HCT116 (cell line): Measurements from ENCODE around the gene TLCD3A. TPM values are rescaled to one million over a fixed set of nuclear protein-coding genes. Genes with fewer than 3 reads are reported as not detected.
"Not testable (repeated sequence)": the region's sequence is repeated elsewhere in the genome, so short reads cannot be mapped to it uniquely, and the experiment has no call there.

Source experiments
- ATAC-seq: fragments of 200-7000 bp; cut with Tn5 transposase; 2 replicates; pipeline ENCODE4 v1.9.1; 2020; ENCODE audit warnings: mild to moderate bottlenecking, moderate library complexity
- BruUV-seq: library from RNA; stranded (reverse); fragments of 400-500 nt; replicated peaks from 2 replicates; lab custom pipeline; 2021; lab: Mats Ljungman, UMichigan
- CTCF ChIA-PET: fragments of 300-600 bp; sonication (Branson Sonifier 250); formaldehyde crosslinking; loops from one replicate; lab custom pipeline; 2021; ENCODE audit warnings: antibody characterized with exemption; lab: Charles Lee
- POLR2A ChIA-PET: fragments of 300-600, 350-600 bp; sonication (Branson Sonifier 250); formaldehyde crosslinking; loops from one replicate; lab custom pipeline; 2021; ENCODE audit warnings: antibody characterized with exemption; lab: Charles Lee
- RAD21 ChIA-PET, 2 experiments: fragments of 300-600 bp; sonication (Branson Sonifier 250); formaldehyde crosslinking; loops; one replicate each; lab custom pipeline; 2023; ENCODE audit warnings: low total read pairs in 2 of 2; ENCODE audit not compliant: uncharacterized antibody in 2 of 2, unreplicated experiment in 2 of 2, low non-redundant PET in 1 of 2; lab: Charles Lee
- DNase-seq: peaks from one replicate; pipeline ENCODE4 v3.0.0-alpha.2; 2010; ENCODE audit warnings: low read depth, low spot score
- H2AFZ ChIP-seq: fragments of 200-600 bp; shearing (Covaris generic), sonication (generic); 2 replicates; pipeline ENCODE4 v1.6.1; 2017; ENCODE audit warnings: low read depth, mixed run types, mixed read lengths, antibody characterized with exemption, low read length; ENCODE audit not compliant: poor library complexity, severe bottlenecking
- H3K27ac ChIP-seq: 2 replicates; pipeline ENCODE4 v1.5.1; 2012; ENCODE audit warnings: low read depth, low read length
- H3K27me3 ChIP-seq: fragments of 200-600 bp; sonication (generic); 2 replicates; pipeline ENCODE4 v1.6.1; 2016; ENCODE audit warnings: mixed run types, low read length, mixed read lengths; ENCODE audit not compliant: insufficient read depth
- H3K36me3 ChIP-seq, 2 experiments: fragments of 200-500 bp in 1 of 2; fragments of 200-600 bp in 1 of 2; sonication (Bioruptor generic) in 1 of 2; sonication (generic) in 1 of 2; 2 replicates each; pipeline versions ENCODE4 v1.5.1 to v1.6.1; 2014 to 2016; ENCODE audit warnings: low read length in 2 of 2, inconsistent platforms in 1 of 2, mixed read lengths in 1 of 2, mixed run types in 1 of 2; ENCODE audit not compliant: insufficient read depth in 2 of 2, control insufficient read depth in 1 of 2
- H3K4me1 ChIP-seq, 2 experiments: fragments of 200-600 bp in 1 of 2; sonication (generic) in 1 of 2; 2 replicates each; pipeline versions ENCODE4 v1.5.1 to v1.6.1; 2012 to 2017; ENCODE audit warnings: low read length in 2 of 2, inconsistent platforms in 1 of 2, mild to moderate bottlenecking in 1 of 2, mixed read lengths in 1 of 2, mixed run types in 1 of 2, moderate library complexity in 1 of 2; ENCODE audit not compliant: insufficient read depth in 2 of 2, control insufficient read depth in 1 of 2
- H3K4me2 ChIP-seq: fragments of 200-600 bp; sonication (generic); 2 replicates; pipeline ENCODE4 v1.6.1; 2017; ENCODE audit warnings: mixed run types, low read length, mixed read lengths
- H3K4me3 ChIP-seq, 2 experiments: fragments of 200-600 bp in 1 of 2; sonication (generic) in 1 of 2; replicated peaks in 1 of 2; 2 replicates each; pipeline ENCODE4 v1.5.1; 2011 to 2016; ENCODE audit warnings: low read length in 2 of 2, control low read depth in 1 of 2, low read depth in 1 of 2, mild to moderate bottlenecking in 1 of 2, mixed read lengths in 1 of 2, mixed run types in 1 of 2
- H3K79me2 ChIP-seq: fragments of 200-600 bp; sonication (generic); 2 replicates; pipeline ENCODE4 v1.6.1; 2017; ENCODE audit warnings: mild to moderate bottlenecking, mixed run types, low read length, moderate library complexity, mixed read lengths; ENCODE audit not compliant: insufficient read depth
- H3K9ac ChIP-seq: fragments of 200-600 bp; sonication (generic); 2 replicates; pipeline ENCODE4 v1.6.1; 2016; ENCODE audit warnings: low read length, mixed read lengths
- H3K9me2 ChIP-seq: fragments of 200-600 bp; sonication (generic), shearing (Covaris generic); 2 replicates; pipeline ENCODE4 v1.6.1; 2017; ENCODE audit warnings: mixed run types, mild to moderate bottlenecking, moderate library complexity; ENCODE audit not compliant: insufficient read depth
- H3K9me3 ChIP-seq, 2 experiments: fragments of 200-500 bp in 1 of 2; fragments of 200-600 bp in 1 of 2; sonication (Bioruptor generic) in 1 of 2; sonication (generic) in 1 of 2; 2 replicates each; pipeline ENCODE4 v1.6.1; 2014 to 2017; ENCODE audit warnings: low read length in 2 of 2, mixed read lengths in 2 of 2, inconsistent platforms in 1 of 2, low read depth in 1 of 2, mild to moderate bottlenecking in 1 of 2, mixed run types in 1 of 2, moderate library complexity in 1 of 2; ENCODE audit not compliant: control insufficient read depth in 1 of 2, insufficient read depth in 1 of 2
- H4K20me1 ChIP-seq: fragments of 200-600 bp; sonication (generic), shearing (Covaris generic); 2 replicates; pipeline ENCODE4 v1.6.1; 2017; ENCODE audit warnings: mixed run types, mild to moderate bottlenecking, moderate library complexity; ENCODE audit not compliant: insufficient read depth
- ELF1 ChIP-seq: IDR thresholded peaks from 2 replicates; pipeline ENCODE4 v1.6.1; 2012; ENCODE audit warnings: low read depth, borderline replicate concordance
- EZH2phosphoT487 ChIP-seq: fragments of 200-600 bp; IDR thresholded peaks from 2 replicates; pipeline ENCODE4 v1.6.1; 2018; ENCODE audit warnings: antibody characterized with exemption, borderline replicate concordance
- RAD21 ChIP-seq: IDR thresholded peaks from 2 replicates; pipeline ENCODE4 v1.6.1; 2012; ENCODE audit warnings: low read depth, mild to moderate bottlenecking
- SIN3A ChIP-seq: IDR thresholded peaks from 2 replicates; pipeline ENCODE4 v1.6.1; 2012; ENCODE audit warnings: low read depth
- SRF ChIP-seq: IDR thresholded peaks from 2 replicates; pipeline ENCODE4 v1.6.1; 2012; ENCODE audit warnings: low read depth
- intact Hi-C: fragments of 100-400 bp; cut with micrococcal nuclease; formaldehyde crosslinking; loops from 2 replicates; pipeline ENCODE4 v1.10.0; 2022
- total RNA-seq: library from RNA; stranded (reverse); gene quantifications from one replicate; pipeline ENCODE4 v1.2.1, GENCODE V29; 2021; ENCODE audit not compliant: unreplicated experiment

TLCD3A gene
- total RNA-seq, 1 experiment from 2014 or later = 26.0 TPM

- CTCF ChIA-PET = interaction anchor here (0.9 to 6.2 kb wide), 2 partner anchors 287 to 546 kb away, joined by 3 to 124 read pairs; a partner anchor contains a TSS
- H3K9me2 ChIP-seq, ATAC-seq, H3K27ac ChIP-seq, H2AFZ ChIP-seq, RAD21 ChIA-PET, H3K9ac ChIP-seq, H3K4me2 ChIP-seq, BruUV-seq, H3K4me3 ChIP-seq, H3K27me3 ChIP-seq, H3K79me2 ChIP-seq, intact Hi-C loops, H4K20me1 ChIP-seq, H3K9me3 ChIP-seq, POLR2A ChIA-PET, DNase-seq: not testable (repeated sequence)
- Histone ChIP-seq H3K36me3 (peaks cover 13 to 27% of the 10 kb centered on the region in 2 experiments; a peak in 2 of 4 replicates), H3K4me1 (peaks cover 0 to 11% of the 10 kb centered on the region in 2 experiments; a peak in 1 of 4 replicates)
These were observed 34.3 kb upstream of the TLCD3A start for GRCh38 chr17:698096-698495.

GRCh38 chr17:699345-699744 lies 33.1 kb upstream of the TLCD3A start:
- Histone ChIP-seq H3K4me3 (no peak overlapping the region), H3K4me1 (peaks cover 0 to 7% of the 10 kb centered on the region in 2 experiments; a peak in 1 of 4 replicates)
- CTCF ChIA-PET = interaction anchor here (0.9 to 6.2 kb wide), 4 partner anchors 9 to 297 kb away, joined by 3 to 124 read pairs (median 6); partner anchors contain the start of gene TIMM22
- TF ChIP-seq SIN3A (no peak), EZH2phosphoT487 (no peak), RAD21 (no peak), ELF1 (no peak), SRF (no peak)
- TF ChIP-seq, all 23 proteins: peak for 0
- ChIA-PET POLR2A (no interaction called here), RAD21 (interaction anchor here in 1 of 2 experiments (2.1 kb wide), 1 partner anchor 287 kb away, joined by 12 read pairs; no protein-coding TSS in a partner anchor)
- no peak for DNase-seq
- Histone ChIP-seq H3K36me3 (peaks cover 12 to 27% of the 10 kb centered on the region in 2 experiments; a peak in 2 of 4 replicates), H3K9me2 (no peaks in the 10 kb centered on the region), H3K9me3 (no peaks in the 10 kb centered on the region), H3K79me2 (peaks cover 17% of the 10 kb centered on the region), H3K9ac (no peak overlapping the region), H2AFZ (no peak overlapping the region), H3K27me3 (no peaks in the 10 kb centered on the region), H3K27ac (no peak overlapping the region), H4K20me1 (no peaks in the 10 kb centered on the region), H3K4me2 (no peak overlapping the region)
- intact Hi-C loops = no loop called here
- no peak for ATAC-seq
- no TSS peak for BruUV-seq
